Measurements from ENCODE around the gene SLC25A46.
"Not testable (repeated sequence)": the region's sequence is repeated elsewhere in the genome, so short reads cannot be mapped to it uniquely, and the experiment has no call there.

The SLC25A46 gene

DNA sequence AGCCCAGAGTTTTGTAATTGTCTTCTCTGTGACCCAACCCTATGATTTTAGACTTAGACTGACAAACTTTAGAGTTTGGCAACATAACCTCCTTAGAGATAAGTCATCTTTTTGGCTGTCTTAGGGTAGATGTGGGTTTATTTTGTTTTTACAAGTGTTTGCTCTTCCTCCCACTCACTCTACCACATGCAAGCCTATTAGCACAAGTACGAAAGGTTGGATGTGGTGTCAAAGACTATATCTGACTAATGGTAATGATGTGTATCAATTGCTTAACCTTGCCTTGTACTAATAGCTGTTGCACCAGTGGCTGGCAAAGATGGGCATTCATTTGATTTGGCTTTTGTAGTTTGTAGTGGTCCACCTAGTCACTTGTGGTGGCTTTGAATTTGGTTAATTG is 46.5 kb downstream of the SLC25A46 start:
- POLR2A ChIA-PET, result no interaction called here
- no peak for DNase-seq
- no peaks in the 10 kb centered on the region for H3K36me3 ChIP-seq (ENCODE audit: control insufficient read depth in 4 of 4, insufficient read depth in 4 of 4, low read length in 3 of 4)
- WGBS (ENCODE audit: insufficient coverage), result no CpG with 5 or more reads among the region's 1 CpG
- CTCF ChIA-PET, result no interaction called here
- no peaks in the 10 kb centered on the region for H3K27me3 ChIP-seq (replicated peaks in 2 of 5; ENCODE audit: control insufficient read depth in 4 of 5, insufficient read depth in 5 of 5, low read length in 4 of 5)
- peaks cover 0 to 3% (median 0%) of the 10 kb centered on the region in 5 experiments for H3K9me3 ChIP-seq (ENCODE audit: control extremely low read depth in 1 of 5, control insufficient read depth in 4 of 5, insufficient read depth in 2 of 5, low read depth in 1 of 5, low read length in 4 of 5)
- no peak overlapping the region for H3K4me3 ChIP-seq (ENCODE audit: control insufficient read depth in 1 of 7, extremely low read depth in 1 of 7, insufficient read depth in 4 of 7, low read depth in 2 of 7, low read length in 6 of 7)
- H3K27ac ChIP-seq (ENCODE audit: insufficient read depth in 1 of 2, low read depth in 1 of 2, low read length in 2 of 2, poor library complexity in 1 of 2, severe bottlenecking in 2 of 2), result no peak overlapping the region
- no peaks in the 10 kb centered on the region for H3K4me1 ChIP-seq (ENCODE audit: control extremely low read depth in 1 of 4, control insufficient read depth in 4 of 4, insufficient read depth in 4 of 4, low read length in 3 of 4)

DNA sequence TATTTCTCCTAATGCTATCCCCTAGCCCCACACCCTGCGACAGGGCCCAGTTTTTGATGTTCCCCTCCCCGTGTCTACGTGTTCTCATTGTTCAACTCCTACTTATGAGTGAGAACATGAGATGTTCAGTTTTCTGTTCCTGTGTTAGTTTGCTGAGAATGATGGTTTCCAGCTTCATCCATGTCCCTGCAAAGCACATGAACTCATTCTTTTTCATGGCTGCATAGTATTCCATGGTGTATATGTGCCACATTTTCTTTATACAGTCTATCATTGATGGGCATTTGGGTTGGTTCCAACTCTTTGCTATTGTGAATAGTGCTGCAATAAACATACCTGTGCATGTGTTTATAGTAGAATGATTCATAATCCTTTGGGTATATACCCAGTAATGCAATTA is 49.2 kb downstream of the SLC25A46 start:
- POLR2A ChIA-PET; H3K9me3 ChIP-seq (ENCODE audit: control extremely low read depth in 1 of 5, control insufficient read depth in 4 of 5, insufficient read depth in 2 of 5, low read depth in 1 of 5, low read length in 4 of 5); H3K4me1 ChIP-seq (ENCODE audit: control extremely low read depth in 1 of 4, control insufficient read depth in 4 of 4, insufficient read depth in 4 of 4, low read length in 3 of 4); H3K27me3 ChIP-seq (replicated peaks in 2 of 5; ENCODE audit: control insufficient read depth in 4 of 5, insufficient read depth in 5 of 5, low read length in 4 of 5); H3K4me3 ChIP-seq (ENCODE audit: control insufficient read depth in 1 of 7, extremely low read depth in 1 of 7, insufficient read depth in 4 of 7, low read depth in 2 of 7, low read length in 6 of 7); H3K36me3 ChIP-seq (ENCODE audit: control insufficient read depth in 4 of 4, insufficient read depth in 4 of 4, low read length in 3 of 4); CTCF ChIA-PET; DNase-seq; H3K27ac ChIP-seq (ENCODE audit: insufficient read depth in 1 of 2, low read depth in 1 of 2, low read length in 2 of 2, poor library complexity in 1 of 2, severe bottlenecking in 2 of 2): not testable (repeated sequence)
- no CpG with 5 or more reads among the region's 3 CpGs for WGBS (ENCODE audit: insufficient coverage)

DNA sequence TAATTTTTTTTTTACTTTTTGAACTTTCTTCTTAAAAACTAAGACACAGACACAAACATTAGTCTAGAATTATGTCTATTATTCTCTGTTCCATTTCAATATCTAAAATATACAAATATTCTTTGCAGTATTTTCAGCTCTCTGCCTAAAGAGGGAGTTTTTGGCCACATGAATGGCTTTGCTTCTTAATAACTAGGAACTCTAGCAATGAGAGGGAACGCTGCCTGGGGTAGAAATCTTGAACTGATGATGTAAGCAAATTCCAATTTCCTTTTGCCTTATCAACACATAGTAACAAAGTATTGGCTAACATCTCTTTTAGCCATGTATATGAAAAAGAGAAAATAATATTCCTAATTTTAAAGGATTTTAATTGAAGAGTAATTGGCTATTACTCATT is 51.9 kb downstream of the SLC25A46 start:
- Histone ChIP-seq H3K4me3 (ENCODE audit: control insufficient read depth in 1 of 7, extremely low read depth in 1 of 7, insufficient read depth in 4 of 7, low read depth in 2 of 7, low read length in 6 of 7) (no peak overlapping the region), H3K36me3 (ENCODE audit: control insufficient read depth in 4 of 4, insufficient read depth in 4 of 4, low read length in 3 of 4) (no peaks in the 10 kb centered on the region)

DNA sequence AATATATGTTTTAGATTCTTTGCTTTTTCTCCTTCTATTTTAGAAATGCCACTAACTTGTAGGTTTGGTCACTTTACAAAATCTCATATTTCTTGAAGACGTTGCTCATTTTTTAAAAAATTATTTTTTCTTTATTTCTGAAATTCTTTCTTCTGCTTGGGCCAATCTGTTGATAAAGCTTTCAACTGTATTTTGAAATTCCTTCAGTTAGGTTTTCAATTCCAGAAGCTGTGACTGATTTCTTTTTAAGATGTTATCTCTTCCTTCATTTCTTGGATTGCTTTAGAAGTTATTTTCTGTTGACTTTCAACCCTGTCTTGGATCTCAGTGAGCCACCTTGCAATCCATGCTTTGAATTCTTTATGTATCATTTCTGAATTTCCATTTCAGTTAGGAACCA is 64.2 kb downstream of the SLC25A46 start:
- POLR2A ChIA-PET, result no interaction called here
- Histone ChIP-seq H3K36me3 (ENCODE audit: control insufficient read depth in 4 of 4, insufficient read depth in 4 of 4, low read length in 3 of 4) (no peaks in the 10 kb centered on the region), H3K4me1 (ENCODE audit: control extremely low read depth in 1 of 4, control insufficient read depth in 4 of 4, insufficient read depth in 4 of 4, low read length in 3 of 4) (no peaks in the 10 kb centered on the region), H3K9me3 (ENCODE audit: control extremely low read depth in 1 of 5, control insufficient read depth in 4 of 5, insufficient read depth in 2 of 5, low read depth in 1 of 5, low read length in 4 of 5) (peaks cover 0 to 14% (median 3%) of the 10 kb centered on the region in 5 experiments), H3K27ac (ENCODE audit: insufficient read depth in 1 of 2, low read depth in 1 of 2, low read length in 2 of 2, poor library complexity in 1 of 2, severe bottlenecking in 2 of 2) (no peak overlapping the region), H3K4me3 (ENCODE audit: control insufficient read depth in 1 of 7, extremely low read depth in 1 of 7, insufficient read depth in 4 of 7, low read depth in 2 of 7, low read length in 6 of 7) (no peak overlapping the region), H3K27me3 (replicated peaks in 2 of 5; ENCODE audit: control insufficient read depth in 4 of 5, insufficient read depth in 5 of 5, low read length in 4 of 5) (no peaks in the 10 kb centered on the region)
- no CpG with 5 or more reads among the region's 1 CpG for WGBS (ENCODE audit: insufficient coverage)
- DNase-seq, result no peak
- CTCF ChIA-PET, result no interaction called here

More for the DNA sequence above, 51.9 kb downstream of the SLC25A46 start:
- no peak for DNase-seq
- ChIA-PET POLR2A (no interaction called here), CTCF (no interaction called here)
- Histone ChIP-seq H3K9me3 (ENCODE audit: control extremely low read depth in 1 of 5, control insufficient read depth in 4 of 5, insufficient read depth in 2 of 5, low read depth in 1 of 5, low read length in 4 of 5) (no peaks in the 10 kb centered on the region), H3K27me3 (replicated peaks in 2 of 5; ENCODE audit: control insufficient read depth in 4 of 5, insufficient read depth in 5 of 5, low read length in 4 of 5) (no peaks in the 10 kb centered on the region), H3K27ac (ENCODE audit: insufficient read depth in 1 of 2, low read depth in 1 of 2, low read length in 2 of 2, poor library complexity in 1 of 2, severe bottlenecking in 2 of 2) (no peak overlapping the region), H3K4me1 (ENCODE audit: control extremely low read depth in 1 of 4, control insufficient read depth in 4 of 4, insufficient read depth in 4 of 4, low read length in 3 of 4) (no peaks in the 10 kb centered on the region)
- no CpG with 5 or more reads among the region's 1 CpG for WGBS (ENCODE audit: insufficient coverage)

DNA sequence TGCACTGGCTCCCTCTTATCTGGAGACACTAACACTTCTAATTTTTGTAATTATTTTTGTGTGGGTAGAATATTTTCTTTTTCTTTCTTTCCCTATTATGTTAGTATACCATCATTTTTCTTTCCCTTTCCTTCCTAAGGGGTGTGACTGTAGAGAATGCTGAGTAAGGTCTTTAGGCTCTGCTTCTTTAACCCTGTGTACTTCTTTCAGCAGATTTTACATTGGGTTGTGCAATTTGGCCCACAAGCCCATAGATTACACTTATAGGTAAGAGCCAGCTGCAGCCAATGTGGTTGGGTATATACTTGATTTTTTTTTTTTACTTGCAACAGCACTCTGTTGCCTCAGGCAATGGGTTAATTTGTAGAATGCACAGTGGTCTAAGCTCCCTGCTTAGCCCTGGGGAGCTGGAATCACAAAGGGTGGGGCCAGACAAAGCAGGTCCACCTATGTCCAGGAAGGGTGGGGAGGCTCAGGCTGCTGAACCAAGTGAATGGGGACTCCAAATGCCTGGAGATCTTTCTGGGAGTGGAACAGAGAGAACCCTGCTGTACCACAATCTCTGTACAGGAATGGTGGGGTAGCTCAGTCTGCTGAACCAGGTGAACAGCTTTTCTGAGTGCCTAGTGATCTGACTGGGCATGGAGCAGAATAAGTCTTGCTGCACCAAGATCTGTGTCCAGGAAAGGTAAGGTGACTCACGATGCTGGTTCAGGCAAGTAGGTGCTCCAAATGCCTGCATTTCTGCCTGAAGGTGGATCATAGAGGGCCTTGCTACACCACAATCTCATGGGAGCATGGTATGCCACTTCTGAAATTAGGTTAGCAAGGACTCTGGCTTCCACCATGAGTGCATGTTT is 64.9 kb downstream of the SLC25A46 start:
- no peak for DNase-seq
- ChIA-PET POLR2A (no interaction called here), CTCF (no interaction called here)
- no peaks in the 10 kb centered on the region for H3K36me3 ChIP-seq (ENCODE audit: control insufficient read depth in 4 of 4, insufficient read depth in 4 of 4, low read length in 3 of 4)
- no peaks in the 10 kb centered on the region for H3K27me3 ChIP-seq (replicated peaks in 2 of 5; ENCODE audit: control insufficient read depth in 4 of 5, insufficient read depth in 5 of 5, low read length in 4 of 5)
- H3K27ac ChIP-seq (ENCODE audit: insufficient read depth in 1 of 2, low read depth in 1 of 2, low read length in 2 of 2, poor library complexity in 1 of 2, severe bottlenecking in 2 of 2), result no peak overlapping the region
- H3K9me3 ChIP-seq (ENCODE audit: control extremely low read depth in 1 of 5, control insufficient read depth in 4 of 5, insufficient read depth in 2 of 5, low read depth in 1 of 5, low read length in 4 of 5), result peaks cover 0 to 14% (median 3%) of the 10 kb centered on the region in 5 experiments
- 100% methylated on average over 1 of the region's 1 CpG for WGBS (ENCODE audit: insufficient coverage)
- H3K4me3 ChIP-seq (ENCODE audit: control insufficient read depth in 1 of 7, extremely low read depth in 1 of 7, insufficient read depth in 4 of 7, low read depth in 2 of 7, low read length in 6 of 7), result no peak overlapping the region
- H3K4me1 ChIP-seq (ENCODE audit: control extremely low read depth in 1 of 4, control insufficient read depth in 4 of 4, insufficient read depth in 4 of 4, low read length in 3 of 4), result no peaks in the 10 kb centered on the region

DNA sequence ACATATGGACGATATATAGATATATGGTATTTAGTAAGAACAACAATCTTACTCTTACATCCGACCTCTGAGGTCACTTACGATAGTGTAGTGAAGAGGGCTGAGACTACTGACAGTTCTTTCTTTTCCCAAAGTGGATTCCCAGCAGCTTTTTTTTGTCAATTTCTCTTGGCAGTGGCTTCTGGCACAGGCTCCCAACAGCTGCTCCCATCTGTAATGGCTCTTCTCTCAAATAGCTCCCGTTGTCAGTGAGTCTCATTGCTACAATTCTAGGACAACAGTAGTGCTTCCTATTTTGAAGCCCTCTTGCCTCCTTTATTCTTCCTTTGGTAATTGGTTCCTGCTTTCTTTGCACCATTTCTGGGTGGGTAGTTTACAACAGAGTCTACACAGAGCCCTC is 68.4 kb downstream of the SLC25A46 start:
- H3K36me3 ChIP-seq (ENCODE audit: control insufficient read depth in 4 of 4, insufficient read depth in 4 of 4, low read length in 3 of 4), result no peaks in the 10 kb centered on the region
- H3K27ac ChIP-seq (ENCODE audit: insufficient read depth in 1 of 2, low read depth in 1 of 2, low read length in 2 of 2, poor library complexity in 1 of 2, severe bottlenecking in 2 of 2), result no peak overlapping the region
- no peak overlapping the region for H3K4me3 ChIP-seq (ENCODE audit: control insufficient read depth in 1 of 7, extremely low read depth in 1 of 7, insufficient read depth in 4 of 7, low read depth in 2 of 7, low read length in 6 of 7)
- ChIA-PET CTCF (no interaction called here), POLR2A (no interaction called here)
- H3K4me1 ChIP-seq (ENCODE audit: control extremely low read depth in 1 of 4, control insufficient read depth in 4 of 4, insufficient read depth in 4 of 4, low read length in 3 of 4), result no peaks in the 10 kb centered on the region
- 97% methylated on average over 3 of the region's 4 CpGs for WGBS (ENCODE audit: insufficient coverage)
- H3K9me3 ChIP-seq (ENCODE audit: control extremely low read depth in 1 of 5, control insufficient read depth in 4 of 5, insufficient read depth in 2 of 5, low read depth in 1 of 5, low read length in 4 of 5), result peaks cover 0 to 14% (median 3%) of the 10 kb centered on the region in 5 experiments
- H3K27me3 ChIP-seq (replicated peaks in 2 of 5; ENCODE audit: control insufficient read depth in 4 of 5, insufficient read depth in 5 of 5, low read length in 4 of 5), result no peaks in the 10 kb centered on the region
- DNase-seq, result no peak

DNA sequence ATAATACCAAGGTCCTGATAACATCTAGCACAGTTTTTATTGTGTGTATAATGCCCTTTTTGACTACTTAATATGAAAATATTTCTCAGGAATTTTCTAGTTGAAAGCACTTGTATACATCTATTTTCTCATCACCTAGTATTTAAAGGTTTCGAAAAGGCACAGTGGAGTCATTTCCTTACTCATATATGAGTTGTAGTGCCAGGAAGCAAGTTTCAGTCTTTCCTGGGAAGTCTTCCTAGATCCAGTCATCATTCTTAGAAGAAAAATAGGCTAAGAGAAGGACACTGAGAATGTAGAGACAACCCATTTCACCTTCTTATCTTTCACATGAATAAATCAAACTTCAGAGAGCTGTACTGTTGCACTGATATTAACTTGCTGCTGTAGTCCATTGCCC is 70.2 kb downstream of the SLC25A46 start:
- H3K4me1 ChIP-seq (ENCODE audit: control extremely low read depth in 1 of 4, control insufficient read depth in 4 of 4, insufficient read depth in 4 of 4, low read length in 3 of 4), result no peaks in the 10 kb centered on the region
- no peaks in the 10 kb centered on the region for H3K36me3 ChIP-seq (ENCODE audit: control insufficient read depth in 4 of 4, insufficient read depth in 4 of 4, low read length in 3 of 4)
- H3K4me3 ChIP-seq (ENCODE audit: control insufficient read depth in 1 of 7, extremely low read depth in 1 of 7, insufficient read depth in 4 of 7, low read depth in 2 of 7, low read length in 6 of 7), result no peak overlapping the region
- H3K27me3 ChIP-seq (replicated peaks in 2 of 5; ENCODE audit: control insufficient read depth in 4 of 5, insufficient read depth in 5 of 5, low read length in 4 of 5), result no peaks in the 10 kb centered on the region
- CTCF ChIA-PET, result no interaction called here
- WGBS (ENCODE audit: insufficient coverage), result no CpG with 5 or more reads among the region's 1 CpG
- H3K27ac ChIP-seq (ENCODE audit: insufficient read depth in 1 of 2, low read depth in 1 of 2, low read length in 2 of 2, poor library complexity in 1 of 2, severe bottlenecking in 2 of 2), result no peak overlapping the region
- no peak for DNase-seq
- POLR2A ChIA-PET, result no interaction called here
- H3K9me3 ChIP-seq (ENCODE audit: control extremely low read depth in 1 of 5, control insufficient read depth in 4 of 5, insufficient read depth in 2 of 5, low read depth in 1 of 5, low read length in 4 of 5), result peaks cover 0 to 7% (median 3%) of the 10 kb centered on the region in 5 experiments

Measured in common myeloid progenitor, CD34-positive (primary cell).